HCT116 (cell line): ENCODE data around the gene EFCAB8. TPM values are rescaled to one million over a fixed set of nuclear protein-coding genes. Genes with fewer than 3 reads are reported as not detected.

Experiments
- ATAC-seq: fragments of 200-7000 bp; cut with Tn5 transposase; 2 replicates; pipeline ENCODE4 v1.9.1; 2020; ENCODE audit warnings: mild to moderate bottlenecking, moderate library complexity
- BruUV-seq: library from RNA; stranded (reverse); fragments of 400-500 nt; replicated peaks from 2 replicates; lab custom pipeline; 2021; lab: Mats Ljungman, UMichigan
- CTCF ChIA-PET: fragments of 300-600 bp; sonication (Branson Sonifier 250); formaldehyde crosslinking; loops from one replicate; lab custom pipeline; 2021; ENCODE audit warnings: antibody characterized with exemption; lab: Charles Lee
- POLR2A ChIA-PET: fragments of 300-600, 350-600 bp; sonication (Branson Sonifier 250); formaldehyde crosslinking; loops from one replicate; lab custom pipeline; 2021; ENCODE audit warnings: antibody characterized with exemption; lab: Charles Lee
- RAD21 ChIA-PET, 2 experiments: fragments of 300-600 bp; sonication (Branson Sonifier 250); formaldehyde crosslinking; loops; one replicate each; lab custom pipeline; 2023; ENCODE audit warnings: low total read pairs in 2 of 2; ENCODE audit not compliant: uncharacterized antibody in 2 of 2, unreplicated experiment in 2 of 2, low non-redundant PET in 1 of 2; lab: Charles Lee
- DNase-seq: peaks from one replicate; pipeline ENCODE4 v3.0.0-alpha.2; 2010; ENCODE audit warnings: low read depth, low spot score
- H2AFZ ChIP-seq: fragments of 200-600 bp; shearing (Covaris generic), sonication (generic); 2 replicates; pipeline ENCODE4 v1.6.1; 2017; ENCODE audit warnings: low read depth, mixed run types, mixed read lengths, antibody characterized with exemption, low read length; ENCODE audit not compliant: poor library complexity, severe bottlenecking
- H3K27ac ChIP-seq: 2 replicates; pipeline ENCODE4 v1.5.1; 2012; ENCODE audit warnings: low read depth, low read length
- H3K27me3 ChIP-seq: fragments of 200-600 bp; sonication (generic); 2 replicates; pipeline ENCODE4 v1.6.1; 2016; ENCODE audit warnings: mixed run types, low read length, mixed read lengths; ENCODE audit not compliant: insufficient read depth
- H3K36me3 ChIP-seq, 2 experiments: fragments of 200-500 bp in 1 of 2; fragments of 200-600 bp in 1 of 2; sonication (Bioruptor generic) in 1 of 2; sonication (generic) in 1 of 2; 2 replicates each; pipeline versions ENCODE4 v1.5.1 to v1.6.1; 2014 to 2016; ENCODE audit warnings: low read length in 2 of 2, inconsistent platforms in 1 of 2, mixed read lengths in 1 of 2, mixed run types in 1 of 2; ENCODE audit not compliant: insufficient read depth in 2 of 2, control insufficient read depth in 1 of 2
- H3K4me1 ChIP-seq, 2 experiments: fragments of 200-600 bp in 1 of 2; sonication (generic) in 1 of 2; 2 replicates each; pipeline versions ENCODE4 v1.5.1 to v1.6.1; 2012 to 2017; ENCODE audit warnings: low read length in 2 of 2, inconsistent platforms in 1 of 2, mild to moderate bottlenecking in 1 of 2, mixed read lengths in 1 of 2, mixed run types in 1 of 2, moderate library complexity in 1 of 2; ENCODE audit not compliant: insufficient read depth in 2 of 2, control insufficient read depth in 1 of 2
- H3K4me2 ChIP-seq: fragments of 200-600 bp; sonication (generic); 2 replicates; pipeline ENCODE4 v1.6.1; 2017; ENCODE audit warnings: mixed run types, low read length, mixed read lengths
- H3K4me3 ChIP-seq, 2 experiments: fragments of 200-600 bp in 1 of 2; sonication (generic) in 1 of 2; replicated peaks in 1 of 2; 2 replicates each; pipeline ENCODE4 v1.5.1; 2011 to 2016; ENCODE audit warnings: low read length in 2 of 2, control low read depth in 1 of 2, low read depth in 1 of 2, mild to moderate bottlenecking in 1 of 2, mixed read lengths in 1 of 2, mixed run types in 1 of 2
- H3K79me2 ChIP-seq: fragments of 200-600 bp; sonication (generic); 2 replicates; pipeline ENCODE4 v1.6.1; 2017; ENCODE audit warnings: mild to moderate bottlenecking, mixed run types, low read length, moderate library complexity, mixed read lengths; ENCODE audit not compliant: insufficient read depth
- H3K9ac ChIP-seq: fragments of 200-600 bp; sonication (generic); 2 replicates; pipeline ENCODE4 v1.6.1; 2016; ENCODE audit warnings: low read length, mixed read lengths
- H3K9me2 ChIP-seq: fragments of 200-600 bp; sonication (generic), shearing (Covaris generic); 2 replicates; pipeline ENCODE4 v1.6.1; 2017; ENCODE audit warnings: mixed run types, mild to moderate bottlenecking, moderate library complexity; ENCODE audit not compliant: insufficient read depth
- H3K9me3 ChIP-seq, 2 experiments: fragments of 200-500 bp in 1 of 2; fragments of 200-600 bp in 1 of 2; sonication (Bioruptor generic) in 1 of 2; sonication (generic) in 1 of 2; 2 replicates each; pipeline ENCODE4 v1.6.1; 2014 to 2017; ENCODE audit warnings: low read length in 2 of 2, mixed read lengths in 2 of 2, inconsistent platforms in 1 of 2, low read depth in 1 of 2, mild to moderate bottlenecking in 1 of 2, mixed run types in 1 of 2, moderate library complexity in 1 of 2; ENCODE audit not compliant: control insufficient read depth in 1 of 2, insufficient read depth in 1 of 2
- H4K20me1 ChIP-seq: fragments of 200-600 bp; sonication (generic), shearing (Covaris generic); 2 replicates; pipeline ENCODE4 v1.6.1; 2017; ENCODE audit warnings: mixed run types, mild to moderate bottlenecking, moderate library complexity; ENCODE audit not compliant: insufficient read depth
- CBX3 ChIP-seq: IDR thresholded peaks from 2 replicates; pipeline ENCODE4 v1.6.1; 2012; ENCODE audit warnings: low read depth
- CEBPB ChIP-seq: IDR thresholded peaks from 2 replicates; pipeline ENCODE4 v1.6.1; 2012; ENCODE audit warnings: low read depth
- CTCF ChIP-seq, 3 experiments: fragments of 200-600 bp in 1 of 3; sonication (generic) in 1 of 3; IDR thresholded peaks in 2 of 3; conservative IDR thresholded peaks in 1 of 3; 2 replicates each; pipeline ENCODE4 v1.5.1; 2012 to 2017; ENCODE audit warnings: low read depth in 2 of 3, low read length in 2 of 3, antibody characterized with exemption in 1 of 3, borderline replicate concordance in 1 of 3, control low read depth in 1 of 3, mild to moderate bottlenecking in 1 of 3, mixed read lengths in 1 of 3, mixed run types in 1 of 3, moderate library complexity in 1 of 3; ENCODE audit not compliant: insufficient read depth in 1 of 3
- EGR1 ChIP-seq: IDR thresholded peaks from 2 replicates; pipeline ENCODE4 v1.6.1; 2012; ENCODE audit warnings: low read depth
- ELF1 ChIP-seq: IDR thresholded peaks from 2 replicates; pipeline ENCODE4 v1.6.1; 2012; ENCODE audit warnings: low read depth, borderline replicate concordance
- EZH2 ChIP-seq: fragments of 200-600 bp; sonication (generic); IDR thresholded peaks from 2 replicates; pipeline ENCODE4 v1.6.1; 2017; ENCODE audit warnings: antibody characterized with exemption, mixed run types
- FOSL1 ChIP-seq: IDR thresholded peaks from 2 replicates; pipeline ENCODE4 v1.6.1; 2012; ENCODE audit warnings: low read depth
- JUND ChIP-seq: IDR thresholded peaks from 2 replicates; pipeline ENCODE4 v1.6.1; 2012
- POLR2A ChIP-seq: IDR thresholded peaks from 2 replicates; pipeline ENCODE4 v1.7.0; 2011; ENCODE audit warnings: borderline replicate concordance; ENCODE audit not compliant: insufficient read depth, insufficient read length; ENCODE audit errors: extremely low read depth
- POLR2AphosphoS5 ChIP-seq: IDR thresholded peaks from 2 replicates; pipeline ENCODE4 v1.6.1; 2011; ENCODE audit warnings: mild to moderate bottlenecking, low read depth, low read length, moderate library complexity
- RAD21 ChIP-seq: IDR thresholded peaks from 2 replicates; pipeline ENCODE4 v1.6.1; 2012; ENCODE audit warnings: low read depth, mild to moderate bottlenecking
- SP1 ChIP-seq: IDR thresholded peaks from 2 replicates; pipeline ENCODE4 v1.6.1; 2012; ENCODE audit warnings: low read depth
- SRF ChIP-seq: IDR thresholded peaks from 2 replicates; pipeline ENCODE4 v1.6.1; 2012; ENCODE audit warnings: low read depth
- TCF7L2 ChIP-seq: IDR thresholded peaks from 2 replicates; pipeline ENCODE4 v1.7.0; 2011; ENCODE audit warnings: borderline replicate concordance, inconsistent platforms; ENCODE audit not compliant: insufficient read depth, insufficient read length; ENCODE audit errors: extremely low read depth
- YY1 ChIP-seq: IDR thresholded peaks from 2 replicates; pipeline ENCODE4 v1.6.1; 2011; ENCODE audit warnings: low read length, low read depth, moderate library complexity, mild to moderate bottlenecking; ENCODE audit not compliant: insufficient replicate concordance; ENCODE audit errors: extremely low read depth
- ZBTB33 ChIP-seq: IDR thresholded peaks from 2 replicates; pipeline ENCODE4 v1.6.1; 2011; ENCODE audit warnings: mild to moderate bottlenecking, low read length, moderate library complexity; ENCODE audit not compliant: insufficient replicate concordance; ENCODE audit errors: extremely low read depth
- ZFX ChIP-seq: fragments of 450-650 bp; IDR thresholded peaks from 2 replicates; pipeline ENCODE4 v1.6.1; 2017
- ZNF274 ChIP-seq: fragments of 200-500 bp; sonication (Bioruptor generic); IDR thresholded peaks from 2 replicates; pipeline ENCODE4 v1.6.1; 2014; ENCODE audit warnings: mild to moderate bottlenecking, low read depth, low read length, inconsistent platforms
- intact Hi-C: fragments of 100-400 bp; cut with micrococcal nuclease; formaldehyde crosslinking; loops from 2 replicates; pipeline ENCODE4 v1.10.0; 2022
- total RNA-seq: library from RNA; stranded (reverse); gene quantifications from one replicate; pipeline ENCODE4 v1.2.1, GENCODE V29; 2021; ENCODE audit not compliant: unreplicated experiment
- TF ChIP-seq, protein P1 (sequence below): IDR thresholded peaks from 2 replicates; pipeline ENCODE4 v1.6.1; 2012; ENCODE audit warnings: low read depth
- TF ChIP-seq, protein P2 (sequence below): IDR thresholded peaks from 2 replicates; pipeline ENCODE4 v1.6.1; 2012

The EFCAB8 gene
- total RNA-seq, 1 experiment from 2014 or later: 0.42 TPM

DNA sequence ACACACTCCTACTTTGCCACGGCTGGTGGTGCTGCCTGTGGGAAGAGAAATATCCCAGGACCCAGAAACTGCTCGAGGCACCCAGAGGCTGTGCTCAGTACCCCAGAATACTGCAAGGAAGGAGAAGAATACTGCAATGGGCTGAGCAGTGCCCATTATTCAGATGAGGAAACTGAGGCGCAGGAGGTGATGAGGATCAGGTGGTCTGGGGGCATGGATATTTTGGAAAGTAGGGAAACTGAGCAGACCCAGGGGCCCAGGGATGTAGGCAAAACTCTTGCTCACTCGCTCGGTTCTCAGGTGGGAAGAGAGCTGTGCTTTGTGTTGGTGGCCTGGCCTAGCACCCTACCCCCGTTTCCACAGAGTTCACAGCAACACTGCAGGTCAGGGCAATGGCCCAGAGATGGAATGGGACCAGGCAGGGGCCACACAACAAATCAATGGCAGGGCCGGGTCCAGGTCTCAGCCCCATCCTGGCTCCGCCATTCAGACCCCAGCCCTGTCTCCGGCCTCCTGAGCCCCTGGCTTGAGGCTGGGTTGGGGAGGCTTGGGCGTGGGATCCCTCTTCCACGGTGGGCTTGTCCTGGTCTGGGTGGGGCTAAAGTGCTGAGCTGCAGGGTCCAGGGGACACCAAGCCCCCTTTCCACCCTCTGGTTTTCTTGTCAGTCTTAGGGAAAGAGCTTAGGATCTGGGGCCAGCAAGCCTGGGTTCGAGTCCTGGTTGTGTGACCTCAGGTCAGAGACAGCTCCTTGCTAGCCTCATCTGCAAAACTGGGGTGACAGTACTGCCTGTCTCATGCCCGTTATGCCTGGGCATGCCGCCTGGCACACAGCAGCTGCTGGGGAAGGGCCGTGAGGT, 111.6 kb downstream of the EFCAB8 start:
- ChIA-PET POLR2A (no interaction called here), CTCF (no interaction called here), RAD21 (no interaction called here)
- Histone ChIP-seq H2AFZ (no peak overlapping the region), H3K9me2 (no peaks in the 10 kb centered on the region), H3K79me2 (no peaks in the 10 kb centered on the region), H3K27me3 (no peaks in the 10 kb centered on the region), H3K9ac (no peak overlapping the region), H3K4me1 (no peaks in the 10 kb centered on the region), H3K9me3 (no peaks in the 10 kb centered on the region), H3K27ac (no peak overlapping the region), H3K4me3 (no peak overlapping the region), H3K4me2 (no peak overlapping the region), H3K36me3 (no peaks in the 10 kb centered on the region), H4K20me1 (no peaks in the 10 kb centered on the region)
- TF ChIP-seq, protein P1, sequence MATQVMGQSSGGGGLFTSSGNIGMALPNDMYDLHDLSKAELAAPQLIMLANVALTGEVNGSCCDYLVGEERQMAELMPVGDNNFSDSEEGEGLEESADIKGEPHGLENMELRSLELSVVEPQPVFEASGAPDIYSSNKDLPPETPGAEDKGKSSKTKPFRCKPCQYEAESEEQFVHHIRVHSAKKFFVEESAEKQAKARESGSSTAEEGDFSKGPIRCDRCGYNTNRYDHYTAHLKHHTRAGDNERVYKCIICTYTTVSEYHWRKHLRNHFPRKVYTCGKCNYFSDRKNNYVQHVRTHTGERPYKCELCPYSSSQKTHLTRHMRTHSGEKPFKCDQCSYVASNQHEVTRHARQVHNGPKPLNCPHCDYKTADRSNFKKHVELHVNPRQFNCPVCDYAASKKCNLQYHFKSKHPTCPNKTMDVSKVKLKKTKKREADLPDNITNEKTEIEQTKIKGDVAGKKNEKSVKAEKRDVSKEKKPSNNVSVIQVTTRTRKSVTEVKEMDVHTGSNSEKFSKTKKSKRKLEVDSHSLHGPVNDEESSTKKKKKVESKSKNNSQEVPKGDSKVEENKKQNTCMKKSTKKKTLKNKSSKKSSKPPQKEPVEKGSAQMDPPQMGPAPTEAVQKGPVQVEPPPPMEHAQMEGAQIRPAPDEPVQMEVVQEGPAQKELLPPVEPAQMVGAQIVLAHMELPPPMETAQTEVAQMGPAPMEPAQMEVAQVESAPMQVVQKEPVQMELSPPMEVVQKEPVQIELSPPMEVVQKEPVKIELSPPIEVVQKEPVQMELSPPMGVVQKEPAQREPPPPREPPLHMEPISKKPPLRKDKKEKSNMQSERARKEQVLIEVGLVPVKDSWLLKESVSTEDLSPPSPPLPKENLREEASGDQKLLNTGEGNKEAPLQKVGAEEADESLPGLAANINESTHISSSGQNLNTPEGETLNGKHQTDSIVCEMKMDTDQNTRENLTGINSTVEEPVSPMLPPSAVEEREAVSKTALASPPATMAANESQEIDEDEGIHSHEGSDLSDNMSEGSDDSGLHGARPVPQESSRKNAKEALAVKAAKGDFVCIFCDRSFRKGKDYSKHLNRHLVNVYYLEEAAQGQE: no peak
- TF ChIP-seq POLR2AphosphoS5: no peak
- no peak for TF ChIP-seq ELF1
- no peak for TF ChIP-seq YY1
- TF ChIP-seq ZNF274: no peak
- TF ChIP-seq CBX3: no peak
- TF ChIP-seq FOSL1: no peak
- no peak for TF ChIP-seq SP1
- no peak for TF ChIP-seq JUND
- TF ChIP-seq EZH2: no peak
- no peak for TF ChIP-seq ZFX
- TF ChIP-seq RAD21: no peak
- TF ChIP-seq POLR2A: no peak
- TF ChIP-seq, protein P2, sequence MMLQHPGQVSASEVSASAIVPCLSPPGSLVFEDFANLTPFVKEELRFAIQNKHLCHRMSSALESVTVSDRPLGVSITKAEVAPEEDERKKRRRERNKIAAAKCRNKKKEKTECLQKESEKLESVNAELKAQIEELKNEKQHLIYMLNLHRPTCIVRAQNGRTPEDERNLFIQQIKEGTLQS: no peak
- TF ChIP-seq CEBPB: no peak
- TF ChIP-seq CTCF (IDR thresholded peaks at IDR 0.05 in 2 of 3, conservative IDR thresholded peaks at IDR 0.05 in 1 of 3; ENCODE audit: borderline replicate concordance in 1 of 3, insufficient read depth in 1 of 3, low read depth in 2 of 3, low read length in 2 of 3): no peak
- TF ChIP-seq EGR1: no peak
- no peak for TF ChIP-seq TCF7L2
- TF ChIP-seq ZBTB33: no peak
- no peak for TF ChIP-seq SRF
- no TSS peak for BruUV-seq
- ATAC-seq (no peak), DNase-seq (no peak)
- intact Hi-C loops: no loop called here
